K562 (cell line): Measurements from ENCODE around the gene PPM1F. TPM values are rescaled to one million over a fixed set of nuclear protein-coding genes. Genes with fewer than 3 reads are reported as not detected.

Experiments used
- MCM5 ChIP-seq: fragments of 450-650 bp; IDR thresholded peaks from 2 replicates; pipeline ENCODE4 v1.6.1; 2016; ENCODE audit warnings: low read depth
- NR1H2 ChIP-seq: sonication (generic); formaldehyde crosslinking; IDR thresholded peaks from 2 replicates; pipeline ENCODE4 v1.4.0; 2020; ENCODE audit warnings: mild to moderate bottlenecking, missing genetic modification reagents
- RBM17 ChIP-seq: fragments of 200-400 bp; formaldehyde crosslinking; IDR thresholded peaks from 2 replicates; pipeline ENCODE4 v1.6.1; 2017; ENCODE audit warnings: low read depth, mild to moderate bottlenecking, low read length, borderline replicate concordance
- RFX5 ChIP-seq: IDR thresholded peaks from 2 replicates; pipeline ENCODE4 v1.6.1; 2011; ENCODE audit warnings: low read depth, mild to moderate bottlenecking, improper control_type of control experiment, low read length
- TAF7 ChIP-seq: fragments of 450-650 bp; IDR thresholded peaks from 2 replicates; pipeline ENCODE4 v1.6.1; 2016; ENCODE audit warnings: missing genetic modification characterization, missing compliant biosample characterization
- ZNF134 ChIP-seq: fragments of 250-450 bp; sonication (Bioruptor Pico); conservative IDR thresholded peaks from 2 replicates; pipeline ENCODE4 v1.4.0; 2020
- polyA plus RNA-seq, 8 experiments: library from polyadenylated mRNA; depleted of rRNA in 4 of 8; stranded (reverse) in 5 of 8; unstranded in 3 of 8; fragments of >200 nt; fragmentation: Nextera tagmentation in 2 of 8; fragmentation: Illumina TruSeq in 1 of 8; extraction: Ambion mirVana in 2 of 8; extraction: Trizol in 1 of 8; gene quantifications; 2 replicates each; pipeline versions ENCODE4 v1.2.1 to v1.2.3, GENCODE V29; 2011 to 2014; ENCODE audit warnings: inconsistent platforms in 1 of 8, missing spikeins in 1 of 8
- total RNA-seq, 7 experiments: library from RNA; depleted of rRNA in 6 of 7; stranded (reverse); fragments of >200 nt in 6 of 7; fragmentation: Illumina TruSeq in 2 of 7; extraction: Trizol in 2 of 7; gene quantifications; 2 replicates each; pipeline versions ENCODE4 v1.2.1 to v1.2.3, GENCODE V29; 2011 to 2021; ENCODE audit warnings: low replicate concordance in 1 of 7
- TF ChIP-seq, protein P1 (sequence below): fragments of 250-450 bp; sonication (Bioruptor Pico); IDR thresholded peaks from 2 replicates; pipeline ENCODE4 v1.8.0; 2022; ENCODE audit warnings: inconsistent platforms, mild to moderate bottlenecking, moderate library complexity, borderline replicate concordance
- TF ChIP-seq, protein P2 (sequence below): fragments of 450-650 bp; IDR thresholded peaks from 2 replicates; pipeline ENCODE4 v1.6.1; 2016; ENCODE audit warnings: missing biosample characterization, missing genetic modification characterization
- TF ChIP-seq, protein P3 (sequence below): sonication (generic); formaldehyde crosslinking; IDR thresholded peaks from 2 replicates; pipeline ENCODE4 v1.8.0; 2022; ENCODE audit warnings: missing genetic modification reagents, mild to moderate bottlenecking, borderline replicate concordance
- TF ChIP-seq, protein P4 (sequence below): fragments of 450-650 bp; IDR thresholded peaks from 2 replicates; pipeline ENCODE4 v1.6.1; 2016; ENCODE audit warnings: low read depth

PPM1F gene
- total and polyA plus RNA-seq, 9 of the 15 experiments (the other 6 are each of a cell fraction or from before 2014, with no cell fraction given) = 2.1 to 159 (median 64.0) TPM

DNA sequence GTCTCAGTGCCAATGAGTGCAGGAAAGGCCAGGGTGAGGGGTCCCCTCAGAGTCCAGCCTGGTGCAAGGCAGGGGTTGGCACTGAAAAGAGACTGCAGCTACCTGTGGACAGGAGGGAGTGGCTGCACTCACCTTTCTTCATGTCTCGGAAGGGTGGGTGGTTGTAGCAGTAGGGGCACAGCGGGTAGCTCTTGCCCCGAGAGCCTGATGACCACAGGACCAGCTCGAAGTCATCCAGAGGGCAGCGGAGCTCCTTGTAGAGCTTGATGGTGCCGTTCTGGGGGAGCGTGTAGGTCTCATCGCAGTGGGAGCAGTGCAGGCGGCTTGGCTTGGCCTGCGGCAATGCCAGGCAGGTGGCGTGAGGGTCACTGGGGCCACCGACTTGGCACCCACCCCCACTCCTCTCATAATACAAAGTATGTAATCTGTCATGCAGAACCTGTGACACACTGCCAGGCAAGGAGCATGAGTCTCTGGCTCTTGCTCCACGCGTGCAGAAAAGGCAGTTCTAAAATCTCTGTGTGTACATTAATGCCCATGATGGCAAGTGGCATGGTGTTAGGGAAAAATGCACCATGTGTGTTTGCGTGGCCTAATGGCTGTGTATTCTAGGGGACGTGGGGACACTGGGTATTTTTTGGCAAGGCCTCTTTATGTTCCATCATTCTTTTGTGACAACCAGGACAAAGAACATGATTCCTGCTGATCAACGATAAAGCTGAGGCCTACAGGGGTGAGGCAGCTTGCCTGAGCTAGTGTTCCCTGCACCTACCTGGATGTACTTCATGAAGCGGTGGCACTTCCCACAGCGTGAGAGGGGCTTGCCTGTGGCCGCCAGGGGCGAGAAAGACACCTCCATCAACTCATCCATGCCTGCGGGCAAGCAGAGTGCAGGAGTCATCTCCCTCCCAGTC is 6.0 kb upstream of the PPM1F start (continued):
- TF ChIP-seq, protein P1, sequence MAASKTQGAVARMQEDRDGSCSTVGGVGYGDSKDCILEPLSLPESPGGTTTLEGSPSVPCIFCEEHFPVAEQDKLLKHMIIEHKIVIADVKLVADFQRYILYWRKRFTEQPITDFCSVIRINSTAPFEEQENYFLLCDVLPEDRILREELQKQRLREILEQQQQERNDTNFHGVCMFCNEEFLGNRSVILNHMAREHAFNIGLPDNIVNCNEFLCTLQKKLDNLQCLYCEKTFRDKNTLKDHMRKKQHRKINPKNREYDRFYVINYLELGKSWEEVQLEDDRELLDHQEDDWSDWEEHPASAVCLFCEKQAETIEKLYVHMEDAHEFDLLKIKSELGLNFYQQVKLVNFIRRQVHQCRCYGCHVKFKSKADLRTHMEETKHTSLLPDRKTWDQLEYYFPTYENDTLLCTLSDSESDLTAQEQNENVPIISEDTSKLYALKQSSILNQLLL (CRISPR knock-in tag) = peak; percentile 72; the same call in 1 of the 2 replicates
- TF ChIP-seq, protein P2, sequence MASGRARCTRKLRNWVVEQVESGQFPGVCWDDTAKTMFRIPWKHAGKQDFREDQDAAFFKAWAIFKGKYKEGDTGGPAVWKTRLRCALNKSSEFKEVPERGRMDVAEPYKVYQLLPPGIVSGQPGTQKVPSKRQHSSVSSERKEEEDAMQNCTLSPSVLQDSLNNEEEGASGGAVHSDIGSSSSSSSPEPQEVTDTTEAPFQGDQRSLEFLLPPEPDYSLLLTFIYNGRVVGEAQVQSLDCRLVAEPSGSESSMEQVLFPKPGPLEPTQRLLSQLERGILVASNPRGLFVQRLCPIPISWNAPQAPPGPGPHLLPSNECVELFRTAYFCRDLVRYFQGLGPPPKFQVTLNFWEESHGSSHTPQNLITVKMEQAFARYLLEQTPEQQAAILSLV (tag) = no peak
- TF ChIP-seq NR1H2 (CRISPR knock-in tag) = no peak
- TF ChIP-seq RBM17 = no peak
- TF ChIP-seq TAF7 (tag) = no peak
- TF ChIP-seq, protein P3, sequence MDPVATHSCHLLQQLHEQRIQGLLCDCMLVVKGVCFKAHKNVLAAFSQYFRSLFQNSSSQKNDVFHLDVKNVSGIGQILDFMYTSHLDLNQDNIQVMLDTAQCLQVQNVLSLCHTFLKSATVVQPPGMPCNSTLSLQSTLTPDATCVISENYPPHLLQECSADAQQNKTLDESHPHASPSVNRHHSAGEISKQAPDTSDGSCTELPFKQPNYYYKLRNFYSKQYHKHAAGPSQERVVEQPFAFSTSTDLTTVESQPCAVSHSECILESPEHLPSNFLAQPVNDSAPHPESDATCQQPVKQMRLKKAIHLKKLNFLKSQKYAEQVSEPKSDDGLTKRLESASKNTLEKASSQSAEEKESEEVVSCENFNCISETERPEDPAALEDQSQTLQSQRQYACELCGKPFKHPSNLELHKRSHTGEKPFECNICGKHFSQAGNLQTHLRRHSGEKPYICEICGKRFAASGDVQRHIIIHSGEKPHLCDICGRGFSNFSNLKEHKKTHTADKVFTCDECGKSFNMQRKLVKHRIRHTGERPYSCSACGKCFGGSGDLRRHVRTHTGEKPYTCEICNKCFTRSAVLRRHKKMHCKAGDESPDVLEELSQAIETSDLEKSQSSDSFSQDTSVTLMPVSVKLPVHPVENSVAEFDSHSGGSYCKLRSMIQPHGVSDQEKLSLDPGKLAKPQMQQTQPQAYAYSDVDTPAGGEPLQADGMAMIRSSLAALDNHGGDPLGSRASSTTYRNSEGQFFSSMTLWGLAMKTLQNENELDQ (CRISPR knock-in tag) = no peak
- TF ChIP-seq MCM5 = no peak
- no peak for TF ChIP-seq RFX5
- TF ChIP-seq, protein P4, sequence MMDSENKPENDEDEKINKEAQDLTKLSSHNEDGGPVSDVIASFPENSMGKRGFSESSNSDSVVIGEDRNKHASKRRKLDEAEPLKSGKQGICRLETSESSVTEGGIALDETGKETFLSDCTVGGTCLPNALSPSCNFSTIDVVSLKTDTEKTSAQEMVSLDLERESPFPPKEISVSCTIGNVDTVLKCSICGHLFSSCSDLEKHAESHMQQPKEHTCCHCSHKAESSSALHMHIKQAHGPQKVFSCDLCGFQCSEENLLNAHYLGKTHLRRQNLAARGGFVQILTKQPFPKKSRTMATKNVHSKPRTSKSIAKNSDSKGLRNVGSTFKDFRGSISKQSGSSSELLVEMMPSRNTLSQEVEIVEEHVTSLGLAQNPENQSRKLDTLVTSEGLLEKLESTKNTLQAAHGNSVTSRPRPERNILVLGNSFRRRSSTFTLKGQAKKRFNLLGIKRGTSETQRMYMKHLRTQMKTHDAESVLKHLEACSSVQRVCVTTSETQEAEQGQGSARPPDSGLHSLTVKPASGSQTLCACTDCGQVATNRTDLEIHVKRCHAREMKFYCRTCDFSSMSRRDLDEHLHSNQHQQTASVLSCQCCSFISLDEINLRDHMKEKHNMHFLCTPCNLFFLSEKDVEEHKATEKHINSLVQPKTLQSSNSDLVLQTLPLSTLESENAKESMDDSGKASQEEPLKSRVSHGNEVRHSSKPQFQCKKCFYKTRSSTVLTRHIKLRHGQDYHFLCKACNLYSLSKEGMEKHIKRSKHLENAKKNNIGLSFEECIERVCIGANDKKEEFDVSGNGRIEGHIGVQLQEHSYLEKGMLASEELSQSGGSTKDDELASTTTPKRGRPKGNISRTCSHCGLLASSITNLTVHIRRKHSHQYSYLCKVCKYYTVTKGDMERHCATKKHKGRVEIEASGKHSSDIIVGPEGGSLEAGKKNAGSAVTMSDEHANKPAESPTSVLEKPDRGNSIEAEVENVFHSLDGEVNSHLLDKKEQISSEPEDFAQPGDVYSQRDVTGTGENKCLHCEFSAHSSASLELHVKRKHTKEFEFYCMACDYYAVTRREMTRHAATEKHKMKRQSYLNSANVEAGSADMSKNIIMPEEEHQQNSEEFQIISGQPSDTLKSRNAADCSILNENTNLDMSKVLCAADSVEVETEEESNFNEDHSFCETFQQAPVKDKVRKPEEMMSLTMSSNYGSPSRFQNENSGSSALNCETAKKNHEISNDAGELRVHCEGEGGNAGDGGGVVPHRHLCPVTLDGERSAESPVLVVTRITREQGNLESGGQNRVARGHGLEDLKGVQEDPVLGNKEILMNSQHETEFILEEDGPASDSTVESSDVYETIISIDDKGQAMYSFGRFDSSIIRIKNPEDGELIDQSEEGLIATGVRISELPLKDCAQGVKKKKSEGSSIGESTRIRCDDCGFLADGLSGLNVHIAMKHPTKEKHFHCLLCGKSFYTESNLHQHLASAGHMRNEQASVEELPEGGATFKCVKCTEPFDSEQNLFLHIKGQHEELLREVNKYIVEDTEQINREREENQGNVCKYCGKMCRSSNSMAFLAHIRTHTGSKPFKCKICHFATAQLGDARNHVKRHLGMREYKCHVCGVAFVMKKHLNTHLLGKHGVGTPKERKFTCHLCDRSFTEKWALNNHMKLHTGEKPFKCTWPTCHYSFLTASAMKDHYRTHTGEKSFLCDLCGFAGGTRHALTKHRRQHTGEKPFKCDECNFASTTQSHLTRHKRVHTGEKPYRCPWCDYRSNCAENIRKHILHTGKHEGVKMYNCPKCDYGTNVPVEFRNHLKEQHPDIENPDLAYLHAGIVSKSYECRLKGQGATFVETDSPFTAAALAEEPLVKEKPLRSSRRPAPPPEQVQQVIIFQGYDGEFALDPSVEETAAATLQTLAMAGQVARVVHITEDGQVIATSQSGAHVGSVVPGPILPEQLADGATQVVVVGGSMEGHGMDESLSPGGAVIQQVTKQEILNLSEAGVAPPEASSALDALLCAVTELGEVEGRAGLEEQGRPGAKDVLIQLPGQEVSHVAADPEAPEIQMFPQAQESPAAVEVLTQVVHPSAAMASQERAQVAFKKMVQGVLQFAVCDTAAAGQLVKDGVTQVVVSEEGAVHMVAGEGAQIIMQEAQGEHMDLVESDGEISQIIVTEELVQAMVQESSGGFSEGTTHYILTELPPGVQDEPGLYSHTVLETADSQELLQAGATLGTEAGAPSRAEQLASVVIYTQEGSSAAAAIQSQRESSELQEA = no peak
- TF ChIP-seq ZNF134 (CRISPR knock-in tag) = no peak
